ENCODE results near the gene C1orf232. TPM values are rescaled to one million over a fixed set of nuclear protein-coding genes. Genes with fewer than 3 reads are reported as not detected.

C1orf232 gene
- total and polyA plus RNA-seq, 2 donors (not counting 3 experiments of a cell fraction or from before 2014, with no cell fraction given) = not detected

GRCh38 chr1:26212726-26213125 lies 44.0 kb upstream of the C1orf232 start:
- intact Hi-C loops (cut with micrococcal nuclease) = no loop called here
- H3K9ac ChIP-seq (replicated peaks; ENCODE audit: extremely low read depth, insufficient read depth, low read length) = no peak overlapping the region
- POLR2A ChIA-PET = no interaction called here
- TF ChIP-seq JUN (IDR thresholded peaks at IDR 0.05; ENCODE audit: borderline replicate concordance, insufficient read depth, insufficient read length, low read depth) (no peak), CTCF (IDR thresholded peaks at IDR 0.05; ENCODE audit: extremely low read depth in 1 of 2, insufficient read depth in 1 of 2, low read depth in 1 of 2, low read length in 2 of 2) (no peak), POLR2A (IDR thresholded peaks at IDR 0.05; ENCODE audit: low read depth, low read length) (no peak)
- no peaks in the 10 kb centered on the region for H3K9me3 ChIP-seq (replicated peaks; ENCODE audit: control insufficient read depth, insufficient read depth, low read length)
- H3K4me2 ChIP-seq (ENCODE audit: insufficient read depth, low read length) = no peak overlapping the region
- H3K36me3 ChIP-seq (ENCODE audit: control insufficient read depth in 2 of 2, extremely low read depth in 1 of 2, insufficient read depth in 2 of 2, low read length in 2 of 2) = no peaks in the 10 kb centered on the region
- H3K9me1 ChIP-seq (replicated peaks; ENCODE audit: control insufficient read depth, extremely low read depth, insufficient read depth, low read length) = no peaks in the 10 kb centered on the region
- no peaks in the 10 kb centered on the region for H3K79me2 ChIP-seq (ENCODE audit: control insufficient read depth, insufficient read depth, low read length)
- no peaks in the 10 kb centered on the region for H3K4me1 ChIP-seq (ENCODE audit: control insufficient read depth, extremely low read depth, insufficient read depth, low read length)
- no peak overlapping the region for H2AFZ ChIP-seq (ENCODE audit: low read depth, low read length)
- H3K27me3 ChIP-seq (ENCODE audit: control insufficient read depth in 2 of 2, insufficient read depth in 2 of 2, low read length in 2 of 2) = peaks cover 6 to 8% of the 10 kb centered on the region in 2 experiments
- no peak overlapping the region for H3K27ac ChIP-seq (ENCODE audit: insufficient read depth, low read depth, low read length)
- no peak overlapping the region for H3K4me3 ChIP-seq (replicated peaks in 1 of 3; ENCODE audit: insufficient read depth in 1 of 3, low read depth in 1 of 3, low read length in 3 of 3)
- dilution Hi-C loops (cut with MboI; ENCODE audit: extremely low pct_ligation_motif_present, low sequenced_read_pairs) = no loop called here
- CTCF ChIA-PET = interaction anchor here (1.5 kb wide), 1 partner anchor 21 kb away, joined by 6 read pairs; the partner anchor contains the start of gene CEP85
- no peaks in the 10 kb centered on the region for H4K20me1 ChIP-seq (replicated peaks; ENCODE audit: control insufficient read depth, extremely low read depth, insufficient read depth, low read length)
- BruUV-seq (replicated peaks) = no TSS peak
- FAIRE-seq (no peak), DNase-seq (ENCODE audit: low read depth, low spot score) (no peak)

GRCh38 chr1:26210147-26210870 lies 41.5 kb upstream of the C1orf232 start:
- CTCF ChIA-PET = interaction anchor here (0.6 to 1.4 kb wide), 3 partner anchors 25 to 207 kb away, joined by 3 to 6 read pairs (median 3); no protein-coding TSS in a partner anchor
- POLR2A ChIA-PET = no interaction called here
- intact Hi-C loops (cut with micrococcal nuclease) = no loop called here

More at GRCh38 chr1:26210147-26210870, 41.5 kb upstream of the C1orf232 start:
- no peak overlapping the region for H3K4me3 ChIP-seq (replicated peaks in 1 of 3; ENCODE audit: insufficient read depth in 1 of 3, low read depth in 1 of 3, low read length in 3 of 3)
- no peak overlapping the region for H3K27ac ChIP-seq (ENCODE audit: insufficient read depth, low read depth, low read length)
- H4K20me1 ChIP-seq (replicated peaks; ENCODE audit: control insufficient read depth, extremely low read depth, insufficient read depth, low read length) = no peaks in the 10 kb centered on the region
- H3K4me1 ChIP-seq (ENCODE audit: control insufficient read depth, extremely low read depth, insufficient read depth, low read length) = no peaks in the 10 kb centered on the region
- FAIRE-seq (no peak), DNase-seq (ENCODE audit: low read depth, low spot score) (no peak)
- no TSS peak for BruUV-seq (replicated peaks)
- no peak overlapping the region for H3K4me2 ChIP-seq (ENCODE audit: insufficient read depth, low read length)
- no peak overlapping the region for H2AFZ ChIP-seq (ENCODE audit: low read depth, low read length)
- no peaks in the 10 kb centered on the region for H3K9me1 ChIP-seq (replicated peaks; ENCODE audit: control insufficient read depth, extremely low read depth, insufficient read depth, low read length)
- no peaks in the 10 kb centered on the region for H3K36me3 ChIP-seq (ENCODE audit: control insufficient read depth in 2 of 2, extremely low read depth in 1 of 2, insufficient read depth in 2 of 2, low read length in 2 of 2)
- H3K9ac ChIP-seq (replicated peaks; ENCODE audit: extremely low read depth, insufficient read depth, low read length) = no peak overlapping the region
- TF ChIP-seq MAX (IDR thresholded peaks at IDR 0.05; ENCODE audit: insufficient read depth, insufficient read length) (no peak), POLR2AphosphoS5 (IDR thresholded peaks at IDR 0.05; ENCODE audit: insufficient read depth, low read depth, low read length) (no peak), GATA2 (IDR thresholded peaks at IDR 0.05; ENCODE audit: insufficient read depth, insufficient read length, low read depth, low read length) (no peak), POLR2A (IDR thresholded peaks at IDR 0.05; ENCODE audit: low read depth, low read length) (no peak), FOS (IDR thresholded peaks at IDR 0.05; ENCODE audit: borderline replicate concordance, insufficient read depth, low read length) (no peak), JUN (IDR thresholded peaks at IDR 0.05; ENCODE audit: borderline replicate concordance, insufficient read depth, insufficient read length, low read depth) (no peak), CTCF (IDR thresholded peaks at IDR 0.05; ENCODE audit: extremely low read depth in 1 of 2, insufficient read depth in 1 of 2, low read depth in 1 of 2, low read length in 2 of 2) (no peak), MYC (IDR thresholded peaks at IDR 0.05; ENCODE audit: low read depth, low read length) (no peak), EZH2 (IDR thresholded peaks at IDR 0.05; ENCODE audit: borderline replicate concordance, low read depth, low read length, severe bottlenecking) (no peak)
- dilution Hi-C loops (cut with MboI; ENCODE audit: extremely low pct_ligation_motif_present, low sequenced_read_pairs) = no loop called here
- H3K9me3 ChIP-seq (replicated peaks; ENCODE audit: control insufficient read depth, insufficient read depth, low read length) = no peaks in the 10 kb centered on the region
- no peaks in the 10 kb centered on the region for H3K79me2 ChIP-seq (ENCODE audit: control insufficient read depth, insufficient read depth, low read length)
- H3K27me3 ChIP-seq (ENCODE audit: control insufficient read depth in 2 of 2, insufficient read depth in 2 of 2, low read length in 2 of 2) = peaks cover 6 to 8% of the 10 kb centered on the region in 2 experiments
